Fibroblast of the conjunctiva (primary cell): Measurements from ENCODE around the gene ZNF740.
"Not testable (repeated sequence)": the region's sequence is repeated elsewhere in the genome, so short reads cannot be mapped to it uniquely, and the experiment has no call there.

Experiments used
- DNase-seq: peaks from one replicate; pipeline ENCODE4 v3.0.0-alpha.2; 2010; ENCODE audit warnings: low read depth

ZNF740 gene

DNA sequence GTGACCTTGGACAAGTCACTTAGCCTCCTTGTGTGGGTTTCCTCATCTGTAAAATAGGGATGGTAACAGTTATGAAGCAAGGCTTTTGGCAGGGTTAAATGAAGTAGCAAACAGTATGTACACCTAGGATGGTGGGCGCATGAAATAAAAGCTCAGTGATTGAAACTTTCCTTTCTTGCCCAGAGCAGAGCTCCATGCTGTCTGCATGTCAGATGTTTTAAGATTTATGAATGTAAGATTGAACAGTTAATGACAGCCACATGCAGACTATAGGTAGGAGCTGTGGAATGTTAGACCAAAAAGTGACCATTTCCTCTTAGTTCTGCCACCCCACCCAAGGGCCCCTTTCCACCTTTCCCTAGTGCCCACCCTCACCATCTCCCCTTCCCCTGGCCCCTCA, 14.5 kb downstream of the ZNF740 start:
- DNase-seq = no peak

DNA sequence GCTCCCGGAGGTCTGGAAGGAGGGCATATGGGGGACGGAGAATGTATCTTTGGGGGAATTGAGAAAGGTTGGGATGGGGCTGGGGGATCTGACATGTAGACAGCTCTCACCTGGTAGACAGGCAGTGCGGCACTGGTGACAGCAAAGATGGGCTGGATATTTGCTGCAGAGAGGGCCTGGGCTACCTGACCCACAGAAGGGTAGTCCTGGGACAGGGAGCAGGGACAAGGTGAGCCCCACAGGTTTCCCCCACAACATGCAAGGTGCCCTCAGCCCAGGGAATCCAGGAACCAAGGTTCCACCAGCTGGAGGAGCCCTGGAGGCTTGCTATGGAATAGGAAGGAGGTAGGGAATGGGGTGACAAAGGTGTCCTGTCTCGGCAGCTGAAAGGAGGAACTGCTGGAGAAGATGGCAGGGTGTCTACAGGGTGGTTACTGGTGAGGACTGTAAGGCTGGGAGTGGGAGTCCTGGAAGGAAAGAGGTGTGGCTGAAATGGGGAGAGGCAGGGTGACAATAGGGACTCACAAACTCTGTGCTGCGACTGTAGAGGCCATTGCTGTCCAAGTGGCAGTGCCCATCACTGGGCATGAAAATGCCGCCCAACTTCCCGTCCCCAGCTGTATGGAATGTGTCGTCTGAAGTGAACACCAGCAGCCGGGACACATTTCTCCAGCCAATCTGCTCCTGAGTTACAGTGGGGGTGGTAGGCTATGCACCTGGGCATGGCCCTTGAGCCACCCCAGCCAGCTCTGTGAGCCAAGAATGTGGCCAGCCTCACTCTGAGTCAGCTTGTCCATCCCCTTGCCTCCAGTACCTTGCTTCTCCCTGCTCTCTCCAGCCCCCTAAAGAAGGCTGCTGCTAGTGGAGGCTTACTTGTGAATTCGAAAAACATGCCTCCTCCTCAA, 15.2 kb downstream of the ZNF740 start:
- no peak for DNase-seq

DNA sequence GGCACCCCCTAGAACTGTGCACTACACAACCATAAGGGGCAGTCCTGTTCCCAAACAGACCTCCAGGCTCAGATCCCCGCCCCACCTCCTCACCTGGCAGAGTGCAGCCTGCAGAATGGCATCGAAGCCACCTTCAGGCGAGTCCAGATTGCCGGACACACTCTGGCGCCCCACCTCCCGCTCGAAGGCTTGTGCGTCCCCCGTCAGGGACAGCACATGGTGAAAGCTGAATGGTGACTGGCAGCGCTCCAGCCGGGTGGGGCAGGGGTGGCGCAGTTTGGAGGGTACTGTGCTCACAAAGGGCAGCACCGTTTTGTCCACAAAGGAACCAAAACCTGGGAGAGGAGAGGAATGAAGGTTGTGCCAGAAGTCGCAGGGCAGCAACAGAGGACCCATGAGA, 16.0 kb downstream of the ZNF740 start:
- no peak for DNase-seq

DNA sequence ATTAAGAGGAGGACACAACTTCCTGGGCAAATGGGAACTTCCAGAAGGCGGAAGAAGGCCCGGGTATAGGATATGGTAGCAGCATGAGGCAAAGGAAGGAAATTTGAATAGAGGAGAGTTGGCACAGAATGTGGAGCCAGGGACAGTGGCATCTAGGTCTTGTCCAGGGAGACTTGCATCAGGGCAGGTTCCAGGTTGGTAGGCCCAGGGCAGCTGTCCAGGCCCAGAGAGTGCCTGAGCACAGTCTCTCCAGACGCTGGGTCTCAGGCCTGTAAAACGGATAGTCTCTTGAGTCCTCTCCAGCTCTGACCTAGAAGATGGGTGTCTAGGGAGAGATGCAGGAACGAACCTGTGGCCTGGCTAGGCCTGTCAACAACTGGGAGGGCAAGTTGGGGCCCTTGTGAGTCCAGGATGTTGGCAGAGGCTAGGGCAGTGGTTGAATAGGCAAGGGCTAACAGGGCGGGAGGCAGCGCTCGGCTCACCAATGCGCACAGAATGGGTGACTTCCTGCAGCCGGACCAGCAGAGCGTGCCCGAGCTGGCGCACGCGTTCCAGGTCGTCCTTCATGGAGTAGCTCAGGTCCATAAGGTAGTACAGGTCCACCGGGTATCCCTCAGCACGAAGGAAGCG, 16.6 kb downstream of the ZNF740 start:
- DNase-seq = no peak

- no peak for DNase-seq
Observed at GRCh38 chr12:53198486-53199110, 18.1 kb downstream of the ZNF740 start.

- DNase-seq = no peak
Observed at GRCh38 chr12:53199700-53200099, 19.2 kb downstream of the ZNF740 start.

GRCh38 chr12:53200107-53200457, 19.6 kb downstream of the ZNF740 start:
- no peak for DNase-seq

DNA sequence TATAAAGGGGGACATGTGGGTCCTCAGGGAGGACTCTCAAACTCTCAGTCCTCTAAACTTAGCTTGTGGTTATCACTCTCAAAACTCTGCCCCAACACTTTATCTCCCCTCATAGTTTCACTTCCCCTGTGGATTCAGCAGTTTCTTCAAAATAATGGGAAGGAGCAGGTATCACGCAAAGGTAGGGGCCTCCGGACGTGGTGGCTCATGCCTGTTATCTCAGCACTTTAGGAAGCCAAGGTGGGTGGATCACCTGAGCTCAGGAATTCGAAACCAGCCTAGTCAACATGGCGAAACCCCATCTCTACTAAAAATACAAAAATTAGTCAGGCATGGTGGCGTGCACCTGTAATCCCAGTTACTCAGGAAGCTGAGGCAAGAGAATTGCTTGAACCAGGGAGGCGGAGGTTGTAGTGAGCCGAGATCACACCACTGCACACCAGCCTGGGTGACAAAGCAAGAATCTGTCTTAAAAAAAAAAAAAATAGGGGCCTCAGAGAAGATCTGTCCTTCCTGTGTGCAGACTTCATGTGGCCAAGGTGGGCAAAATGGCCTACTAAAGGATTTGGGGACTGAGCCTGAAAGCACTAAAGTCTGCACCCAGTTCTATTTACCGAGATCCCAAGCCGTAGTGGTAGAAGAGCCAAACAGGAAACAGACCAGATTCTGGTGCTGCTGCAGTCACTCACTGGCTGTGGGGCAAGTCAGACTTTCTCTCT, 20.1 kb downstream of the ZNF740 start:
- no peak for DNase-seq

DNA sequence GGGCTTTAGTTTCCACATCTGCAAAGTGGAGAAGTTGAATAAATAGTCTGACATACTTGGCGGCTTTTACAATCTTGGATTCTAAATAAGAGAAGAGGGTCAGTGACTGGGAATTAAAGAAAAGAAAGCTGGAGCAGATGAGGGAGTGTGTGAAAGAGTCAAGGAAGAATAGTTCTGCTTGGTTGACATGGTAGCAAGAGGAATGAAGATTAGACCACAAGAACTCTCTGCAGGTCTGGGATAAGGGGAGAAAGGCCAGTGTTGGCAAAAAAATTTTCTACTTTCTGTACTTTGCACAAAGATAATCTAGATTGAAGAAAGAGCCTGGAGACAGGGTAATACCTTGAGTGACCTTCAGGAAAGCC, 20.6 kb downstream of the ZNF740 start:
- DNase-seq = no peak

DNA sequence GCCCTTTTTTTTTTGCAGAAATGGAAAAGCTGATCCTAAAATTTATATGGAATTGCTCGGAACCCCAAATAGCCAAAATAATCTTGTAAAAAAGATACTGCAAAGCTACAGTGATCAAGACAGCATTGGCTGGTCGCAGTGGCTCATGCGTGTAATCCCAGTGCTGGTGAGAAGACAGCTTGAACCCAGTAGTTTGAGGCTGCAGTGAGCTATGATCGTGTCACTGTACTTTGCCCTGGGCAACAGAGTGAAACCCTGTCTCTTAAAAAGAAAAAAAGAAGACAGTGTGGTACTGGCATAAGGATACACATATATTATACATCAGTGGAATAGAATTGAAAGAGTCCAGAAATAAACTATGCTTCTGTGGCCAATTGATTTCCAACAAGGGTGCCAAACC, 21.1 kb downstream of the ZNF740 start:
- no peak for DNase-seq

GRCh38 chr12:53202316-53202715, 21.8 kb downstream of the ZNF740 start:
- not testable (repeated sequence) for DNase-seq

GRCh38 chr12:53204351-53204750, 23.8 kb downstream of the ZNF740 start:
- DNase-seq = no peak

GRCh38 chr12:53205747-53206419, 25.4 kb downstream of the ZNF740 start:
- DNase-seq = peak; percentile 67

- DNase-seq = no peak
Observed at GRCh38 chr12:53207042-53207441, 26.5 kb downstream of the ZNF740 start, which contains the start of gene ITGB7. ITGB7 (minus strand) TSS chr12:53207251; CDS start chr12:53200443, 6,808 bp downstream.

DNA sequence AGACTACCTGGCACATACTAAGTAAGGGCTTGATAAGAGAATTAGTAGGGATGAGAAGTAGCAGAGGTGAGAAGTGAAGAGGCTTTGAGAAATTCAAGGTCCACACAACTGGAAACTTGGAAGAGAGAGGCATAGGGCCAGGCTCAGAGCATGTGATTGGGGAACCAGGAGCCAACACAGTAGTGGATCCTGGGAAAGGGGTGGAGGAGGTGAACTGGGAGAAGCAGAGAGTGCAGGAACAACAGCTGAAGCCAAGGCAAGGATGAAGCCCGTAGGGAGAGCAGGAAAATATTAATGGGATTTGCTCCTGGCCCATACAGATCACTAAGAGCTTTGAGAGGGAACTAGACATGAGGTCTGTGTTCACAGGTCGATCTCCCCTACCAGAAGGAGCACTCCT, 27.9 kb downstream of the ZNF740 start:
- DNase-seq = no peak

DNA sequence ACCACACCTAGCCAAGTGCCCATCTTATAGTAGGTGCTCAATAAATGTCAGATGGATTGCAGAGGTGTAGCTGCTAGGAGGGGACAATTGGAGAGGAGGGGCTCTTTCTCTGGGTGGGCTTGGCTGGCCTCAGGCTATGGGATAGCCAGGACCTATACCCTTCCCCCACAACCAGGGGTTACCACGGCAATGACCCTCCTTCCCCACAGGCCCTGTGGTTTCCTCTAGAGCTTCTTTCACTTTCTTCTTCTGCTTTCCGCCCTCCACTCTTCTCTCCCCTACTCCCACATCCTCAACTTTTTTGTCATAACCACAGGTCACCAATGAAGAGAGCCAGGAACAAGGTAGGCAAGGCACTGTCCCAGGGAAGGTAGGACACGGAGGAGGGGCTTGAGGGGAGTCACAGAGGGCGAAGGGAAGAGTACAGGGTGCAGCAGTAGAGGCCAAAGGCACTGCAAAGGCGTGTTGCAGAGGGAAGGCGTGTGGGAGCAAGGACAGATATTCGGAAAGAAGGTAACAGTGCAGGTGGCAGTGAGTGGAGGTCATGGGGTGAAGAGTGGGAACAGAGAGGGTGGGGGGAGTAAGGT, 28.4 kb downstream of the ZNF740 start:
- no peak for DNase-seq

DNA sequence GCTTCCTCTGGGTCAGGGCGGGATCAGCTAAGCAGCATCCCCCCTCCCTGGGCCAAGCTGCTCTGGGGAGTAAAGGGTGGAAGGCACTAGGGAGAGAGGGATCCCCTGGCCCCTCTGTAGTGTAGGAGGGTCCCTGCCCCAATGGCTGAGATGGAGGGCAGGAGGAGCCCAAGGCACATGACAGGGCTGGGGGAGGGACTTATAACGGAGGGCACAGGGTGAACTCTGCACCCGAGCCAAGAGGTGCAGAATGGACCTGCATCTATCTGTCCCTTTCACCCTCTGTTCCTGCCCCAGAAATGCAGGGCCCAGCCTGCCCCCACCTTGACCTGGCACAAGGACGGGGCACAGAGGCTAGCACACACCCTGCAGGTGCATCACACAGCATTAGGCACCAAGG, 30.3 kb downstream of the ZNF740 start:
- DNase-seq = no peak

DNA sequence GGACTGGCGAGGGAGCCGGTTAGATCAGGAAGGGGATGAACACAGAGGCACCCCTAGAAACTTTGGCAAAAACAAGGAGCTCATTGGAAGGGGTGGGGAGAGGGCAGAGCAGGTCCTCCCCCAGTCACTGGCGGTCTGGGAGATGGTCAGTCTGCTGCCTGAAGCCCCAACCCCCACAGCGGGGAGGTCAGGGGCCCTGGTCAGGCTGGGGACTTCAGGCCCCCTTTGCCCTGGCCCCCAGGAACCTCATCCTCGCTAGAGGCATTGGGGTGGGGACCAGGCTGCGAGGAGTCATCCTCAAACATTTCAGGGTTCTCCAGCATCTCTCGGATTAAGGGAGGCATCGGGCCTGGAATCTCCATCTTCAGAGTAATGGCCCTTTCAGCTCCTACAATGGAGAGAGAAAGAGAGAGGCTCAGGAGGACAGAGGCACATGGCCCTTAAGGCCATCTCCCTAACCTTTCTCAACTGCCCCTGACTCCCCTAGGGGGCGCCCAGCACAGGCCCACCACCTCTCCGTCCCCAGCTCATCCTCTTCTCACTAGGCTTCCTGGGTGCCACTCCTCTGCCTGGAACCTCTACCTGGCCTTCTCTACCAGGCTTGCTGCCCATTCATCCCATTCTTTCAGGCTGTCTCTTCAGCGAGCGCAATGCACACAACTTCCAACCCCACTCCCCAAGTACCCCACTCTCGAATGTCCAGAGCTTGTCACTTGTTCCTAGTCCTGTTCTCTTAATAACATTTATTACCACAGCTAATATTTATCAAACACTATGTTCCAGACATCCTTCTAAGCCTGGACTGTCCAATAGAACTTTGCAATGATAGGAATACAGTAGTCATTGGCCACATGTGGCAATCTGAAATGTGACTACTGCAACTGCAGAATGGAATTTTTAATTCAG, 31.2 kb downstream of the ZNF740 start:
- no peak for DNase-seq

DNA sequence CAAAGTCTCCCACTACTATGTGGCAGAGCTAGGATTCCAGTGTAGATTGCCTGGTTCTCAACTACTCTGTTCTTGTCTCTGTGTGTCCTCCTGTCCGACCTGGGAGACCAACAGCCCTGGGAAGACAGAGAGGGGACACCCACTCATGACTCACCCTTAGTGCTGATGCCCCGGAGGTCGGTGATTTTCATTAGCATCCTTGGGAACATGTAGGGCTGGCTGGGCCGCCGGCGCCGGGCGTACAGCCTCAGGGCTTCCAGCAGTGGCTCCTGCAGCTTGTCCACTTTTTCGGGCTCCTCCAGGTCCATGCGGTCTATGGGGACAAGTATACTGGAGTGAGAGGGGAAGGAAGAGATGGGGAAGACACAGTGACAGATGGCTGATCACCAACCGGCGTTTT, 32.4 kb downstream of the ZNF740 start:
- no peak for DNase-seq

DNA sequence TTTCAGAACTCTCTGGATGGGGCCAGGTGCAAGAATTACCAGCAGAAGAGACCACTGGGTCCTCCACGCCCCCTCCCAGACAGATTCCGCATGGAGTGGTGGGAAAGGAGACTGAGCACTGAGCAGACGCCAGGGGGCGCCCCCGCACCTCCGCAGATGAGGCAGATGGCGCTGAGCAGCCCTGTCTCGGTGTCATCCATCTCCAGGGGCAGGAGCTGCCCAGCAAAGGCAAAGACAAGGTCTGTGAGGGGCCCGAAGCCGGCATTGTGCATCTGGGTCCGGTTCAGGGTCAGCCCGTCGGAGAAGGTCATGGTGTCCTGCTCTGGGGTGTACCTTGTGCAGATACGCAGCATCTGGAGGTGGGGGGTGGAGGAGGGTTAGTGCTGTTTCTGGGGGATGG, 32.8 kb downstream of the ZNF740 start:
- no peak for DNase-seq

DNA sequence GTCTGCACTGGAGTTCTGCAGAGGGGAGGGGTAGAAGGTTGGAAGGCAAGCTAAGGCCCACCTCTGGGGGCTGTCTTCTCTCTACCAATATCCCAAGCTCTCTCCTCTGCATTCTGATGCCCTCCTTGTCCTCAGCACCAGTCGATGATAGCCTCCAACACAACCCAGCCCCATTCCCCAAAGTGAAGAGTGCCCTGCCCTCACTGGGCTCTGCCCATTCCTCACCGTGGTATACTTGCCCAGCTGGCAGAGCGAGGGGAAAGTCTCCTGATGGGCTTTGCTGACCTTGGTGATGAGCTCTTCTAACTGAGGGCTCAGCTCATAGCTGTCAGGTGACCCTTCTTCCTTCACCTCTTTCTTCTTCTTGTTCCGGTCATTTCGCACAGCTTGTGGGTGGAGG, 33.7 kb downstream of the ZNF740 start:
- DNase-seq = no peak
